Panc1 (cell line): ENCODE data around the gene GRAMD1C. TPM values are rescaled to one million over a fixed set of nuclear protein-coding genes. Genes with fewer than 3 reads are reported as not detected.
A peak's percentile ranks its signal among the peaks of the same experiment; 100 is the strongest.

ENCODE experiments used
- ATAC-seq: fragments of 200-7000 bp; cut with Tn5 transposase; 2 replicates; pipeline ENCODE4 v1.9.1; 2020; ENCODE audit warnings: mild to moderate bottlenecking, moderate library complexity
- BruUV-seq: library from RNA; stranded (reverse); fragments of 400-500 nt; replicated peaks from 2 replicates; lab custom pipeline; 2021; lab: Mats Ljungman, UMichigan
- CTCF ChIA-PET: fragments of 300-600 bp; sonication (Branson Sonifier 250); formaldehyde crosslinking; loops from one replicate; lab custom pipeline; 2022; ENCODE audit warnings: antibody characterized with exemption; lab: Charles Lee
- POLR2A ChIA-PET: fragments of 300-600 bp; sonication (Branson Sonifier 250); formaldehyde crosslinking; loops from one replicate; lab custom pipeline; 2022; ENCODE audit warnings: antibody characterized with exemption; lab: Charles Lee
- DNase-seq: peaks from one replicate; pipeline ENCODE4 v3.0.0-alpha.2; 2010; ENCODE audit warnings: low read depth, low spot score
- H3K27ac ChIP-seq: 2 replicates; pipeline ENCODE4 v1.5.1; 2011; ENCODE audit warnings: mild to moderate bottlenecking, low read length, inconsistent platforms
- H3K27me3 ChIP-seq: fragments of 200-500 bp; sonication (Bioruptor generic); 2 replicates; pipeline ENCODE4 v1.6.0; 2014; ENCODE audit warnings: low read length, inconsistent platforms; ENCODE audit not compliant: control insufficient read depth, insufficient read depth
- H3K36me3 ChIP-seq: fragments of 200-500 bp; sonication (Bioruptor generic); 2 replicates; pipeline ENCODE4 v1.5.1; 2014; ENCODE audit warnings: inconsistent platforms, mild to moderate bottlenecking, low read length, moderate library complexity; ENCODE audit not compliant: control insufficient read depth, insufficient read depth
- H3K4me1 ChIP-seq: 2 replicates; pipeline ENCODE4 v1.5.1; 2011; ENCODE audit warnings: inconsistent platforms, mild to moderate bottlenecking, low read length, moderate library complexity; ENCODE audit not compliant: control insufficient read depth, insufficient read depth
- H3K4me3 ChIP-seq, 2 experiments: 2 replicates each; pipeline ENCODE4 v1.5.1; 2011 to 2012; ENCODE audit warnings: low read depth in 2 of 2, low read length in 2 of 2, mild to moderate bottlenecking in 2 of 2, inconsistent platforms in 1 of 2, moderate library complexity in 1 of 2
- H3K9me3 ChIP-seq: fragments of 200-500 bp; sonication (Bioruptor generic); 2 replicates; pipeline ENCODE4 v1.5.1; 2014; ENCODE audit warnings: low read depth, mild to moderate bottlenecking, inconsistent platforms, low read length, moderate library complexity; ENCODE audit not compliant: control insufficient read depth, insufficient read depth
- POLR2AphosphoS5 ChIP-seq: IDR thresholded peaks from 2 replicates; pipeline ENCODE4 v1.6.1; 2012; ENCODE audit warnings: mild to moderate bottlenecking, low read depth, low read length, moderate library complexity
- SIN3A ChIP-seq: IDR thresholded peaks from 2 replicates; pipeline ENCODE4 v1.6.1; 2012; ENCODE audit warnings: low read depth, mild to moderate bottlenecking, low read length, moderate library complexity, borderline replicate concordance; ENCODE audit not compliant: insufficient read depth
- TCF7L2 ChIP-seq: IDR thresholded peaks from 2 replicates; pipeline ENCODE4 v1.6.1; 2011; ENCODE audit warnings: mild to moderate bottlenecking, low read depth, low read length, inconsistent platforms
- in situ Hi-C: cut with HindIII; loops from 2 replicates; pipeline ENCODE4 v1.10.0; 2016; ENCODE audit warnings: low sequenced_read_pairs, low pct_unique_long_range_greater_than_20kb
- intact Hi-C: fragments of 100-400 bp; cut with micrococcal nuclease; formaldehyde crosslinking; loops from one replicate; pipeline ENCODE4 v1.10.0; 2022; ENCODE audit not compliant: unreplicated experiment
- total RNA-seq: library from RNA; stranded (reverse); gene quantifications from one replicate; pipeline ENCODE4 v1.2.1, GENCODE V29; 2021; ENCODE audit not compliant: unreplicated experiment
- TF ChIP-seq, protein P1 (sequence below), 2 experiments: IDR thresholded peaks; 2 replicates each; pipeline ENCODE4 v1.6.1; 2011 to 2012; ENCODE audit warnings: low read depth in 2 of 2, control low read depth in 1 of 2, low read length in 1 of 2, mild to moderate bottlenecking in 1 of 2, moderate library complexity in 1 of 2; ENCODE audit not compliant: insufficient read depth in 1 of 2
- TF ChIP-seq, protein P2 (sequence below): fragments of 450-650 bp; IDR thresholded peaks from 2 replicates; pipeline ENCODE4 v1.5.1; 2017; ENCODE audit warnings: mild to moderate bottlenecking

Gene GRAMD1C
- total RNA-seq, 1 experiment from 2014 or later, result 3.9 TPM

DNA sequence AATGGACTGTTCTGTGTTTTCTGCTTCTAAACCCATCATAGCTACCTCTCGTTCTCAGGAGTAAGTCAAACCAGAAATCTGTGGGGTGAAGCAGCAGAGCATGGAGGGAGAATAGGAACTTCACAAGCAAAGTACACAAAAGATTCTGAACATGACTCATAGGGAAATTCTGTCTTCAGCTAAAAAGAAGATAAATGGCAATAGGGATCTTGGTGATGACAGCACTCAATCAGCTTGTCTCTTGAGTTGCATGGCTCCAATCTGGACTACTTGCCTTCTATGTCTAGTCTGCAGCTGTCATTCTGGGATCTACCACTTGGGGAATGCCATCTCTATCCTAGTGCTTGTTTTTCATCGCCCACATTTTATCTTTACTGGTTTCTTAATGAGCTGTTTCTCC is 13.5 kb upstream of the GRAMD1C start:
- Histone ChIP-seq H3K4me1 (no peaks in the 10 kb centered on the region; the same call in 1 of the 2 replicates), H3K27ac (no peak overlapping the region), H3K36me3 (no peaks in the 10 kb centered on the region), H3K9me3 (no peaks in the 10 kb centered on the region), H3K4me3 (no peak overlapping the region), H3K27me3 (no peaks in the 10 kb centered on the region)
- DNase-seq (no peak), ATAC-seq (peak; percentile 73)
- intact Hi-C loops, result no loop called here
- ChIA-PET POLR2A (no interaction called here), CTCF (interaction anchor here (0.9 kb wide), 1 partner anchor 16 kb away, joined by 6 read pairs; no protein-coding TSS in a partner anchor)
- in situ Hi-C loops, result no loop called here
- TF ChIP-seq SIN3A, result no peak
- TF ChIP-seq, protein P1, sequence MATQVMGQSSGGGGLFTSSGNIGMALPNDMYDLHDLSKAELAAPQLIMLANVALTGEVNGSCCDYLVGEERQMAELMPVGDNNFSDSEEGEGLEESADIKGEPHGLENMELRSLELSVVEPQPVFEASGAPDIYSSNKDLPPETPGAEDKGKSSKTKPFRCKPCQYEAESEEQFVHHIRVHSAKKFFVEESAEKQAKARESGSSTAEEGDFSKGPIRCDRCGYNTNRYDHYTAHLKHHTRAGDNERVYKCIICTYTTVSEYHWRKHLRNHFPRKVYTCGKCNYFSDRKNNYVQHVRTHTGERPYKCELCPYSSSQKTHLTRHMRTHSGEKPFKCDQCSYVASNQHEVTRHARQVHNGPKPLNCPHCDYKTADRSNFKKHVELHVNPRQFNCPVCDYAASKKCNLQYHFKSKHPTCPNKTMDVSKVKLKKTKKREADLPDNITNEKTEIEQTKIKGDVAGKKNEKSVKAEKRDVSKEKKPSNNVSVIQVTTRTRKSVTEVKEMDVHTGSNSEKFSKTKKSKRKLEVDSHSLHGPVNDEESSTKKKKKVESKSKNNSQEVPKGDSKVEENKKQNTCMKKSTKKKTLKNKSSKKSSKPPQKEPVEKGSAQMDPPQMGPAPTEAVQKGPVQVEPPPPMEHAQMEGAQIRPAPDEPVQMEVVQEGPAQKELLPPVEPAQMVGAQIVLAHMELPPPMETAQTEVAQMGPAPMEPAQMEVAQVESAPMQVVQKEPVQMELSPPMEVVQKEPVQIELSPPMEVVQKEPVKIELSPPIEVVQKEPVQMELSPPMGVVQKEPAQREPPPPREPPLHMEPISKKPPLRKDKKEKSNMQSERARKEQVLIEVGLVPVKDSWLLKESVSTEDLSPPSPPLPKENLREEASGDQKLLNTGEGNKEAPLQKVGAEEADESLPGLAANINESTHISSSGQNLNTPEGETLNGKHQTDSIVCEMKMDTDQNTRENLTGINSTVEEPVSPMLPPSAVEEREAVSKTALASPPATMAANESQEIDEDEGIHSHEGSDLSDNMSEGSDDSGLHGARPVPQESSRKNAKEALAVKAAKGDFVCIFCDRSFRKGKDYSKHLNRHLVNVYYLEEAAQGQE (IDR thresholded peaks at IDR 0.05; ENCODE audit: insufficient read depth in 1 of 2, low read depth in 2 of 2, low read length in 1 of 2), result no peak
- no peak for TF ChIP-seq POLR2AphosphoS5
- TF ChIP-seq, protein P2, sequence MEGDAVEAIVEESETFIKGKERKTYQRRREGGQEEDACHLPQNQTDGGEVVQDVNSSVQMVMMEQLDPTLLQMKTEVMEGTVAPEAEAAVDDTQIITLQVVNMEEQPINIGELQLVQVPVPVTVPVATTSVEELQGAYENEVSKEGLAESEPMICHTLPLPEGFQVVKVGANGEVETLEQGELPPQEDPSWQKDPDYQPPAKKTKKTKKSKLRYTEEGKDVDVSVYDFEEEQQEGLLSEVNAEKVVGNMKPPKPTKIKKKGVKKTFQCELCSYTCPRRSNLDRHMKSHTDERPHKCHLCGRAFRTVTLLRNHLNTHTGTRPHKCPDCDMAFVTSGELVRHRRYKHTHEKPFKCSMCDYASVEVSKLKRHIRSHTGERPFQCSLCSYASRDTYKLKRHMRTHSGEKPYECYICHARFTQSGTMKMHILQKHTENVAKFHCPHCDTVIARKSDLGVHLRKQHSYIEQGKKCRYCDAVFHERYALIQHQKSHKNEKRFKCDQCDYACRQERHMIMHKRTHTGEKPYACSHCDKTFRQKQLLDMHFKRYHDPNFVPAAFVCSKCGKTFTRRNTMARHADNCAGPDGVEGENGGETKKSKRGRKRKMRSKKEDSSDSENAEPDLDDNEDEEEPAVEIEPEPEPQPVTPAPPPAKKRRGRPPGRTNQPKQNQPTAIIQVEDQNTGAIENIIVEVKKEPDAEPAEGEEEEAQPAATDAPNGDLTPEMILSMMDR, result no peak
- TF ChIP-seq TCF7L2, result no peak
- no TSS peak for BruUV-seq

DNA sequence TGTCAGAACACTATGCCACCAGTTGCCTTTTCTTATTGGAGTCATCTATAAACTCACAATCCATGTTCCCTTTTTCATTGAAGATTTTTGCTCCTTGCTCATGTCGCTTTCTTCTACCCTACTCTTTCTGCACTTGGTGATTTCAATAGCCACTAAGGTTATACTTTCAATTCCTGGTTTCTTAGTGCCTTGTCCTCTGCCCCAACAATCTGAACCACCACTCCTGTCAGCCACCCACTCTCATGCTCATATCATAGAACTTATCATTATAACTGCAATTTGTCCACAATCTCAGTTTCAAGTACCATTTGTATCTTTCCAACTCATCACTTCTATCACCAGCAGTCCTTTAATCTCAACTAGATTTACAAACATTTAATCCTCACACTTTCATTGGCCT is 10.0 kb upstream of the GRAMD1C start:
- DNase-seq (no peak), ATAC-seq (no peak)
- intact Hi-C loops, result no loop called here
- Histone ChIP-seq H3K27me3 (no peaks in the 10 kb centered on the region), H3K9me3 (peaks cover 6% of the 10 kb centered on the region; the same call in 1 of the 2 replicates), H3K27ac (no peak overlapping the region), H3K4me1 (peaks cover 3% of the 10 kb centered on the region), H3K36me3 (no peaks in the 10 kb centered on the region), H3K4me3 (no peak overlapping the region)
- TF ChIP-seq, protein P2, result no peak
- TF ChIP-seq, protein P1 (IDR thresholded peaks at IDR 0.05; ENCODE audit: insufficient read depth in 1 of 2, low read depth in 2 of 2, low read length in 1 of 2), result no peak
- no peak for TF ChIP-seq SIN3A
- TF ChIP-seq TCF7L2, result no peak
- no peak for TF ChIP-seq POLR2AphosphoS5
- BruUV-seq, result no TSS peak
- CTCF ChIA-PET, result no interaction called here
- POLR2A ChIA-PET, result no interaction called here
- in situ Hi-C loops, result no loop called here
